Kidney glomerular epithelial cell (primary cell): Measurements from ENCODE around the gene PPARA.
"Not testable (repeated sequence)": the region's sequence is repeated elsewhere in the genome, so short reads cannot be mapped to it uniquely, and the experiment has no call there.

Experiments used
- DNase-seq: peaks from one replicate; lab custom pipeline; 2025; lab: John Stamatoyannopoulos, UW

Gene PPARA

GRCh38 chr22:46173152-46173551 is 22.8 kb downstream of the PPARA start:
- DNase-seq = no peak

GRCh38 chr22:46175631-46176030 is 25.3 kb downstream of the PPARA start:
- peak; percentile 15 for DNase-seq

- no peak for DNase-seq
Measured at GRCh38 chr22:46176508-46177003, 26.2 kb downstream of the PPARA start.

- no peak for DNase-seq
Measured at GRCh38 chr22:46178755-46179505, 28.6 kb downstream of the PPARA start.

- no peak for DNase-seq
Measured at GRCh38 chr22:46179748-46180147, 29.4 kb downstream of the PPARA start.

- DNase-seq = no peak
Measured at GRCh38 chr22:46180370-46181137, 30.2 kb downstream of the PPARA start.

- DNase-seq = no peak
Measured at GRCh38 chr22:46183733-46184132, 33.4 kb downstream of the PPARA start.

- no peak for DNase-seq
Measured at GRCh38 chr22:46185283-46185682, 35.0 kb downstream of the PPARA start.

GRCh38 chr22:46187862-46188261 is 37.5 kb downstream of the PPARA start:
- DNase-seq = no peak

GRCh38 chr22:46192210-46192993 is 42.1 kb downstream of the PPARA start:
- DNase-seq = no peak

GRCh38 chr22:46193898-46194310 is 43.6 kb downstream of the PPARA start:
- DNase-seq = no peak

GRCh38 chr22:46195487-46196165 is 45.3 kb downstream of the PPARA start:
- DNase-seq = no peak

GRCh38 chr22:46196278-46196677 is 46.0 kb downstream of the PPARA start:
- no peak for DNase-seq

GRCh38 chr22:46198274-46198673 is 47.9 kb downstream of the PPARA start:
- no peak for DNase-seq

- not testable (repeated sequence) for DNase-seq
Measured at GRCh38 chr22:46198806-46199205, 48.5 kb downstream of the PPARA start.

GRCh38 chr22:46201059-46201757 is 50.9 kb downstream of the PPARA start:
- no peak for DNase-seq

- no peak for DNase-seq
Measured at GRCh38 chr22:46202897-46203600, 52.7 kb downstream of the PPARA start.

GRCh38 chr22:46203601-46203980 is 53.3 kb downstream of the PPARA start:
- DNase-seq = no peak

- DNase-seq = no peak
Measured at GRCh38 chr22:46209262-46209661, 58.9 kb downstream of the PPARA start.

GRCh38 chr22:46212195-46212594 is 61.9 kb downstream of the PPARA start:
- DNase-seq = no peak

GRCh38 chr22:46213052-46213451 is 62.7 kb downstream of the PPARA start:
- DNase-seq = no peak
